Measurements from ENCODE around the gene STK32C.

GRCh38 chr10:132309879-132310591, 2.3 kb upstream of the STK32C start:
- TF ChIP-seq, protein P1, sequence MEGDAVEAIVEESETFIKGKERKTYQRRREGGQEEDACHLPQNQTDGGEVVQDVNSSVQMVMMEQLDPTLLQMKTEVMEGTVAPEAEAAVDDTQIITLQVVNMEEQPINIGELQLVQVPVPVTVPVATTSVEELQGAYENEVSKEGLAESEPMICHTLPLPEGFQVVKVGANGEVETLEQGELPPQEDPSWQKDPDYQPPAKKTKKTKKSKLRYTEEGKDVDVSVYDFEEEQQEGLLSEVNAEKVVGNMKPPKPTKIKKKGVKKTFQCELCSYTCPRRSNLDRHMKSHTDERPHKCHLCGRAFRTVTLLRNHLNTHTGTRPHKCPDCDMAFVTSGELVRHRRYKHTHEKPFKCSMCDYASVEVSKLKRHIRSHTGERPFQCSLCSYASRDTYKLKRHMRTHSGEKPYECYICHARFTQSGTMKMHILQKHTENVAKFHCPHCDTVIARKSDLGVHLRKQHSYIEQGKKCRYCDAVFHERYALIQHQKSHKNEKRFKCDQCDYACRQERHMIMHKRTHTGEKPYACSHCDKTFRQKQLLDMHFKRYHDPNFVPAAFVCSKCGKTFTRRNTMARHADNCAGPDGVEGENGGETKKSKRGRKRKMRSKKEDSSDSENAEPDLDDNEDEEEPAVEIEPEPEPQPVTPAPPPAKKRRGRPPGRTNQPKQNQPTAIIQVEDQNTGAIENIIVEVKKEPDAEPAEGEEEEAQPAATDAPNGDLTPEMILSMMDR (IDR thresholded peaks at IDR 0.05), result no peak
- no peak for TF ChIP-seq POLR2A (IDR thresholded peaks at IDR 0.05)

All from prostate gland (tissue), 2 donors.